ENCODE results near the gene PCDHB5. TPM values are rescaled to one million over a fixed set of nuclear protein-coding genes. Genes with fewer than 3 reads are reported as not detected.

The PCDHB5 gene
- total and polyA plus RNA-seq, 2 of the 4 experiments (the other 2 are of a cell fraction) = 0.18 to 0.32 TPM

GRCh38 chr5:141119250-141119649, 15.8 kb upstream of the PCDHB5 start:
- Histone ChIP-seq H3K14ac (replicated peaks; ENCODE audit: low read depth, low read length) (no peak overlapping the region), H2BK5ac (ENCODE audit: low read depth, low read length, poor library complexity, severe bottlenecking) (no peak overlapping the region), H2AFZ (replicated peaks; ENCODE audit: low read length, poor library complexity) (no peak overlapping the region), H3K18ac (ENCODE audit: low read depth, low read length) (no peak overlapping the region), H3K36me3 (ENCODE audit: control insufficient read depth, insufficient read depth, low read length) (no peaks in the 10 kb centered on the region), H3K4me2 (ENCODE audit: low read depth, low read length) (no peak overlapping the region), H2AK5ac (ENCODE audit: low read depth, low read length) (no peak overlapping the region), H3K27me3 (ENCODE audit: control insufficient read depth, insufficient read depth, low read length) (no peaks in the 10 kb centered on the region), H3K4ac (ENCODE audit: low read depth, low read length) (no peak overlapping the region), H3K56ac (ENCODE audit: extremely low read depth, insufficient read depth, low read length) (no peak overlapping the region), H3K4me3 (ENCODE audit: insufficient read depth, low read depth, low read length) (no peak overlapping the region), H4K91ac (ENCODE audit: insufficient read depth, low read depth, low read length) (no peak overlapping the region), H2BK15ac (ENCODE audit: low read depth, low read length) (no peak overlapping the region), H3K9me1 (ENCODE audit: insufficient read depth, low read length) (no peaks in the 10 kb centered on the region), H4K5ac (ENCODE audit: low read depth, low read length) (no peak overlapping the region), H3K23ac (ENCODE audit: low read depth, low read length) (no peak overlapping the region), H4K20me1 (ENCODE audit: insufficient read depth, low read length) (no peaks in the 10 kb centered on the region), H3K9ac (ENCODE audit: low read depth, low read length) (no peak overlapping the region), H2BK120ac (ENCODE audit: low read depth, low read length) (no peak overlapping the region), H2AK9ac (replicated peaks; ENCODE audit: low read depth, low read length, poor library complexity) (no peak overlapping the region), H3K79me1 (ENCODE audit: low read depth in 1 of 2, low read length in 2 of 2) (no peaks in the 10 kb centered on the region), H3K9me3 (ENCODE audit: control insufficient read depth, insufficient read depth, low read length) (peaks cover 12% of the 10 kb centered on the region), H2BK20ac (ENCODE audit: low read depth, low read length) (no peak overlapping the region), H3K27ac (ENCODE audit: insufficient read depth, low read length) (no peak overlapping the region), H3K4me1 (ENCODE audit: control insufficient read depth, insufficient read depth, low read length) (no peaks in the 10 kb centered on the region), H4K8ac (ENCODE audit: low read depth in 2 of 2, low read length in 2 of 2) (no peak overlapping the region)
- ChIA-PET POLR2A (ENCODE audit: unreplicated experiment) (no interaction called here), CTCF (no interaction called here)
- in situ Hi-C loops (cut with MboI; ENCODE audit: low sequenced_read_pairs) (no loop called here), dilution Hi-C loops (cut with HindIII; ENCODE audit: low sequenced_read_pairs, unreplicated experiment) (no loop called here), intact Hi-C loops (cut with micrococcal nuclease) (no loop called here)
- TF ChIP-seq USF2 (IDR thresholded peaks at IDR 0.05; ENCODE audit: low read depth, low read length) = no peak
- TF ChIP-seq MAZ (IDR thresholded peaks at IDR 0.05; ENCODE audit: borderline replicate concordance, low read depth, low read length) = no peak
- TF ChIP-seq FOS (IDR thresholded peaks at IDR 0.05; ENCODE audit: low read depth, low read length) = no peak
- TF ChIP-seq MXI1 (IDR thresholded peaks at IDR 0.05; ENCODE audit: borderline replicate concordance, low read depth, low read length) = no peak
- no peak for TF ChIP-seq SMC3 (IDR thresholded peaks at IDR 0.05; ENCODE audit: low read depth, low read length)
- TF ChIP-seq CEBPB (IDR thresholded peaks at IDR 0.05; ENCODE audit: low read depth, low read length) = no peak
- TF ChIP-seq CHD1 (IDR thresholded peaks at IDR 0.05; ENCODE audit: low read depth, low read length) = no peak
- no peak for TF ChIP-seq RAD21 (IDR thresholded peaks at IDR 0.05; ENCODE audit: low read length)
- TF ChIP-seq RFX5 (IDR thresholded peaks at IDR 0.05; ENCODE audit: low read depth, low read length) = no peak
- TF ChIP-seq MAFK (IDR thresholded peaks at IDR 0.05; ENCODE audit: low read depth, low read length) = no peak
- no peak for ATAC-seq (ENCODE audit: low read depth)
- no CpG with 5 or more reads among the region's 2 CpGs for WGBS, 2 experiments (ENCODE audit: extremely low coverage in 2 of 2, insufficient read length in 1 of 2)
- BruUV-seq (replicated peaks) = no TSS peak
- no peak for DNase-seq
